ENCODE data around the gene TOP1.

- TF ChIP-seq EZH2phosphoT487 (IDR thresholded peaks at IDR 0.05; ENCODE audit: low read length) (no peak), CTCF (IDR thresholded peaks at IDR 0.05; ENCODE audit: low read length) (no peak), EZH2 (optimal IDR thresholded peaks at IDR 0.05; ENCODE audit: low read depth, low read length) (no peak)
Observed at GRCh38 chr20:41080866-41081265, 52.2 kb downstream of the TOP1 start.
